WTC11 (cell line): ENCODE data around the gene FNIP2. TPM values are rescaled to one million over a fixed set of nuclear protein-coding genes. Genes with fewer than 3 reads are reported as not detected.

Source experiments
- ATAC-seq: fragments of 200-7000 bp; cut with Tn5 transposase; 2 replicates; pipeline ENCODE4 v1.10.0; 2021; ENCODE audit warnings: mild to moderate bottlenecking, moderate library complexity
- CTCF ChIA-PET: fragments of 300-600 bp; sonication (Branson Sonifier 250); formaldehyde crosslinking; loops from one replicate; lab custom pipeline; 2021; ENCODE audit warnings: antibody characterized with exemption; lab: Charles Lee
- POLR2A ChIA-PET: fragments of 350-600 bp; sonication (Branson Sonifier 250); formaldehyde crosslinking; loops from one replicate; lab custom pipeline; 2021; ENCODE audit warnings: antibody characterized with exemption; lab: Charles Lee
- DNase-seq: peaks from one replicate; pipeline ENCODE4 v3.0.0; 2021; ENCODE audit warnings: low spot score
- H3K27ac Mint-ChIP-seq: 2 replicates; pipeline ENCODE4 v1.8.0; 2021; ENCODE audit warnings: mixed read lengths
- H3K27me3 Mint-ChIP-seq: 2 replicates; pipeline ENCODE4 v1.8.0; 2021; ENCODE audit warnings: low read depth, mild to moderate bottlenecking, moderate library complexity, mixed read lengths
- H3K36me3 Mint-ChIP-seq: 2 replicates; pipeline ENCODE4 v1.8.0; 2021; ENCODE audit warnings: mixed read lengths
- H3K4me1 Mint-ChIP-seq: 2 replicates; pipeline ENCODE4 v1.8.0; 2022; ENCODE audit warnings: mixed read lengths
- H3K4me3 Mint-ChIP-seq: 2 replicates; pipeline ENCODE4 v1.8.0; 2021; ENCODE audit warnings: mild to moderate bottlenecking, moderate library complexity, mixed read lengths
- H3K9me3 Mint-ChIP-seq: 2 replicates; pipeline ENCODE4 v1.8.0; 2021; ENCODE audit warnings: mixed read lengths
- ATF2 ChIP-seq: sonication (generic); formaldehyde crosslinking; IDR thresholded peaks from 2 replicates; pipeline ENCODE4 v1.8.1; 2022; ENCODE audit warnings: low read depth, missing genetic modification reagents, borderline replicate concordance
- CDX4 ChIP-seq: fragments of 250-450 bp; sonication (Bioruptor Pico); IDR thresholded peaks from 2 replicates; pipeline ENCODE4 v1.9.0; 2021; ENCODE audit warnings: moderate library complexity, mild to moderate bottlenecking, inconsistent platforms, borderline replicate concordance
- CREM ChIP-seq: sonication (generic); formaldehyde crosslinking; IDR thresholded peaks from 2 replicates; pipeline ENCODE4 v1.8.1; 2022; ENCODE audit warnings: mild to moderate bottlenecking, missing genetic modification reagents, moderate library complexity
- CTCF ChIP-seq: fragments of 200-600 bp; IDR thresholded peaks from 2 replicates; pipeline ENCODE4 v1.8.0; 2022; ENCODE audit warnings: antibody characterized with exemption
- E2F1 ChIP-seq: sonication (generic); formaldehyde crosslinking; IDR thresholded peaks from 2 replicates; pipeline ENCODE4 v1.8.0; 2022; ENCODE audit warnings: mild to moderate bottlenecking, missing genetic modification reagents
- E2F4 ChIP-seq: sonication (generic); formaldehyde crosslinking; IDR thresholded peaks from 2 replicates; pipeline ENCODE4 v1.8.1; 2022; ENCODE audit warnings: low read depth, mild to moderate bottlenecking, moderate library complexity, missing genetic modification reagents, borderline replicate concordance
- ESRRA ChIP-seq: sonication (generic); formaldehyde crosslinking; IDR thresholded peaks from 2 replicates; pipeline ENCODE4 v1.8.1; 2022; ENCODE audit warnings: mild to moderate bottlenecking, missing genetic modification reagents, borderline replicate concordance
- ETV6 ChIP-seq: sonication (generic); formaldehyde crosslinking; IDR thresholded peaks from 2 replicates; pipeline ENCODE4 v1.8.1; 2022; ENCODE audit warnings: mild to moderate bottlenecking, missing genetic modification reagents
- FOXJ3 ChIP-seq: sonication (generic); formaldehyde crosslinking; IDR thresholded peaks from 2 replicates; pipeline ENCODE4 v1.9.0; 2021; ENCODE audit warnings: missing genetic modification reagents, mild to moderate bottlenecking, borderline replicate concordance
- HMGA2 ChIP-seq: fragments of 250-450 bp; sonication (Bioruptor Pico); IDR thresholded peaks from 2 replicates; pipeline ENCODE4 v1.4.0; 2021; ENCODE audit warnings: mild to moderate bottlenecking, moderate library complexity
- JAZF1 ChIP-seq: fragments of 250-450 bp; sonication (Bioruptor Pico); IDR thresholded peaks from 2 replicates; pipeline ENCODE4 v1.9.0; 2021; ENCODE audit warnings: moderate library complexity, mild to moderate bottlenecking, inconsistent platforms
- JUN ChIP-seq: sonication (generic); formaldehyde crosslinking; IDR thresholded peaks from 2 replicates; pipeline ENCODE4 v1.8.0; 2023; ENCODE audit warnings: mild to moderate bottlenecking, missing genetic modification reagents
- MYBL2 ChIP-seq: sonication (generic); formaldehyde crosslinking; IDR thresholded peaks from 2 replicates; pipeline ENCODE4 v1.8.1; 2023; ENCODE audit warnings: mild to moderate bottlenecking, moderate library complexity, missing genetic modification reagents
- OVOL2 ChIP-seq: fragments of 250-450 bp; sonication (Bioruptor Pico); IDR thresholded peaks from 2 replicates; pipeline ENCODE4 v1.9.0; 2021; ENCODE audit warnings: mild to moderate bottlenecking, borderline replicate concordance
- ZBTB43 ChIP-seq: sonication (generic); formaldehyde crosslinking; IDR thresholded peaks from 2 replicates; pipeline ENCODE4 v1.8.1; 2023; ENCODE audit warnings: mild to moderate bottlenecking, missing genetic modification reagents
- ZNF423 ChIP-seq: fragments of 250-450 bp; sonication (Bioruptor Pico); IDR thresholded peaks from 2 replicates; pipeline ENCODE4 v2.1.2; 2022; ENCODE audit warnings: mild to moderate bottlenecking, moderate library complexity
- total RNA-seq: library from RNA; stranded (reverse); gene quantifications from 3 replicates; pipeline ENCODE4 v1.2.3, GENCODE V29; 2021
- TF ChIP-seq, protein P1 (sequence below): sonication (generic); formaldehyde crosslinking; IDR thresholded peaks from 2 replicates; pipeline ENCODE4 v1.8.1; 2023; ENCODE audit warnings: mild to moderate bottlenecking, missing genetic modification reagents, moderate library complexity
- TF ChIP-seq, protein P2 (sequence below): sonication (generic); formaldehyde crosslinking; IDR thresholded peaks from 2 replicates; pipeline ENCODE4 v1.8.0; 2022; ENCODE audit warnings: mild to moderate bottlenecking, missing genetic modification reagents

FNIP2 gene
- total RNA-seq, 1 experiment from 2014 or later = 8.6 TPM

DNA sequence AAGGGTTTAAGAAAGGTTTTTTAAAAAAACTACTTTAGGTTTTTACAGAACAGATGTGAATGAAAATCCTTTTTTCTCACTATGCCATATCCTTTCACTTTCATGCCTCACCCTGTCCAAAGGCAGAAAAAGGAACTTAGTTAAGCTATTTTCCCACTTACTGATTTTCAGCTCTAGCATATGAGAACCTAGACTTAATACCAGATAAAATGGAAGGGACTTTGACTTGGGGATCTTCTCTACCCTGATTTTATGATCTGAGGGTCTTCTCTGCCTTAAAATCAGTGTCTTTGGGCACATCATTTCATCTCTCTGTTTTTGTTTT lies 42.4 kb downstream of the FNIP2 start (continued):
- TF ChIP-seq E2F4 (CRISPR knock-in tag) = no peak
- TF ChIP-seq, protein P1, sequence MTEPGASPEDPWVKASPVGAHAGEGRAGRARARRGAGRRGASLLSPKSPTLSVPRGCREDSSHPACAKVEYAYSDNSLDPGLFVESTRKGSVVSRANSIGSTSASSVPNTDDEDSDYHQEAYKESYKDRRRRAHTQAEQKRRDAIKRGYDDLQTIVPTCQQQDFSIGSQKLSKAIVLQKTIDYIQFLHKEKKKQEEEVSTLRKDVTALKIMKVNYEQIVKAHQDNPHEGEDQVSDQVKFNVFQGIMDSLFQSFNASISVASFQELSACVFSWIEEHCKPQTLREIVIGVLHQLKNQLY (CRISPR knock-in tag) = no peak
- TF ChIP-seq CTCF = no peak
- TF ChIP-seq OVOL2 (CRISPR knock-in tag) = no peak
- no peak for TF ChIP-seq ESRRA (CRISPR knock-in tag)
- TF ChIP-seq, protein P2, sequence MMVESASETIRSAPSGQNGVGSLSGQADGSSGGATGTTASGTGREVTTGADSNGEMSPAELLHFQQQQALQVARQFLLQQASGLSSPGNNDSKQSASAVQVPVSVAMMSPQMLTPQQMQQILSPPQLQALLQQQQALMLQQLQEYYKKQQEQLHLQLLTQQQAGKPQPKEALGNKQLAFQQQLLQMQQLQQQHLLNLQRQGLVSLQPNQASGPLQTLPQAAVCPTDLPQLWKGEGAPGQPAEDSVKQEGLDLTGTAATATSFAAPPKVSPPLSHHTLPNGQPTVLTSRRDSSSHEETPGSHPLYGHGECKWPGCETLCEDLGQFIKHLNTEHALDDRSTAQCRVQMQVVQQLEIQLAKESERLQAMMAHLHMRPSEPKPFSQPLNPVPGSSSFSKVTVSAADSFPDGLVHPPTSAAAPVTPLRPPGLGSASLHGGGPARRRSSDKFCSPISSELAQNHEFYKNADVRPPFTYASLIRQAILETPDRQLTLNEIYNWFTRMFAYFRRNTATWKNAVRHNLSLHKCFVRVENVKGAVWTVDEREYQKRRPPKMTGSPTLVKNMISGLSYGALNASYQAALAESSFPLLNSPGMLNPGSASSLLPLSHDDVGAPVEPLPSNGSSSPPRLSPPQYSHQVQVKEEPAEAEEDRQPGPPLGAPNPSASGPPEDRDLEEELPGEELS = no peak
- no peak for TF ChIP-seq ATF2 (CRISPR knock-in tag)

GRCh38 chr4:158811704-158812103 lies 42.9 kb downstream of the FNIP2 start:
- no peak overlapping the region for H3K4me3 Mint-ChIP-seq

GRCh38 chr4:158812133-158812532 lies 43.3 kb downstream of the FNIP2 start:
- Mint-ChIP-seq H3K36me3 (no peaks in the 10 kb centered on the region), H3K4me3 (no peak overlapping the region), H3K27ac (no peak overlapping the region), H3K27me3 (no peaks in the 10 kb centered on the region), H3K4me1 (peaks cover 19% of the 10 kb centered on the region), H3K9me3 (no peaks in the 10 kb centered on the region)
- DNase-seq = no peak
- ChIA-PET POLR2A (no interaction called here), CTCF (no interaction called here)
- no peak for TF ChIP-seq MYBL2 (CRISPR knock-in tag)
- TF ChIP-seq ETV6 (CRISPR knock-in tag) = no peak
- TF ChIP-seq E2F1 (CRISPR knock-in tag) = no peak
- TF ChIP-seq JAZF1 (CRISPR knock-in tag) = no peak
- no peak for TF ChIP-seq ZBTB43 (CRISPR knock-in tag)
- no peak for TF ChIP-seq JUN (CRISPR knock-in tag)
- ATAC-seq = no peak

More at GRCh38 chr4:158811704-158812103, 42.9 kb downstream of the FNIP2 start:
- TF ChIP-seq HMGA2 = no peak
- TF ChIP-seq ZNF423 (CRISPR knock-in tag) = no peak
- TF ChIP-seq FOXJ3 (CRISPR knock-in tag) = no peak
- no peak for TF ChIP-seq CREM (CRISPR knock-in tag)
- no peak for TF ChIP-seq CDX4 (CRISPR knock-in tag)
- ChIA-PET POLR2A (no interaction called here), CTCF (interaction anchor here (0.6 kb wide), 1 partner anchor 586 kb away, joined by 4 read pairs; no protein-coding TSS in a partner anchor)
- ATAC-seq (no peak), DNase-seq (no peak)
- peaks cover 19% of the 10 kb centered on the region for H3K4me1 Mint-ChIP-seq
- no peaks in the 10 kb centered on the region for H3K27me3 Mint-ChIP-seq
- no peaks in the 10 kb centered on the region for H3K36me3 Mint-ChIP-seq
- no peak overlapping the region for H3K27ac Mint-ChIP-seq
- H3K9me3 Mint-ChIP-seq = no peaks in the 10 kb centered on the region
